Suprapubic skin (tissue), 3 donors: ENCODE results near the gene HMGB4.

Experiments
- CTCF ChIP-seq, 2 donors: fragments of 200-600 bp in 1 of 2; fragments of 450-650 bp in 1 of 2; sonication (generic) in 1 of 2; IDR thresholded peaks; one replicate each; pipeline ENCODE4 v1.5.1; 2016 to 2019; ENCODE audit warnings: antibody characterized with exemption in 2 of 2, mild to moderate bottlenecking in 1 of 2, moderate library complexity in 1 of 2
- POLR2AphosphoS5 ChIP-seq, 3 donors: sonication (generic); formaldehyde crosslinking; IDR thresholded peaks; one replicate each; pipeline ENCODE4 v1.6.1; 2017; ENCODE audit warnings: antibody characterized with exemption in 3 of 3

- TF ChIP-seq CTCF (IDR thresholded peaks at IDR 0.05), result no peak
- no peak for TF ChIP-seq POLR2AphosphoS5 (IDR thresholded peaks at IDR 0.05)
These were observed 19.7 kb upstream of the HMGB4 start for GRCh38 chr1:33844166-33844565.
